Endothelial cell of umbilical vein (primary cell): ENCODE data around the gene CGB2. TPM values are rescaled to one million over a fixed set of nuclear protein-coding genes. Genes with fewer than 3 reads are reported as not detected.

Source experiments
- BruUV-seq: library from RNA; stranded (reverse); fragments of 400-500 nt; replicated peaks from 2 replicates; lab custom pipeline; 2021; lab: Mats Ljungman, UMichigan
- CTCF ChIA-PET: fragments of 300-600, 350-600 bp; sonication (Branson Sonifier 250); formaldehyde crosslinking; loops from one replicate; lab custom pipeline; 2021; ENCODE audit warnings: antibody characterized with exemption, inconsistent platforms; lab: Charles Lee
- POLR2A ChIA-PET: fragments of 300-600, 350-600 bp; sonication (Branson Sonifier 250); formaldehyde crosslinking; loops from one replicate; lab custom pipeline; 2021; ENCODE audit warnings: antibody characterized with exemption, inconsistent platforms; lab: Charles Lee
- DNase-seq: peaks from one replicate; pipeline ENCODE4 v3.0.0-alpha.2; 2011; ENCODE audit warnings: low read depth, low spot score
- FAIRE-seq: peaks from 2 replicates; lab custom pipeline; 2011; peaks lifted over from hg19 to GRCh38; lab: Jason Lieb, UNC
- H2AFZ ChIP-seq: 2 replicates; pipeline ENCODE4 v1.6.0; 2012; ENCODE audit warnings: low read depth, low read length, control low read depth, inconsistent platforms
- H3K27ac ChIP-seq: 2 replicates; pipeline ENCODE4 v1.5.1; 2011; ENCODE audit warnings: low read depth, mild to moderate bottlenecking, control low read depth, low read length, moderate library complexity; ENCODE audit not compliant: insufficient read depth
- H3K27me3 ChIP-seq, 2 experiments: 2 replicates each; pipeline versions ENCODE4 v1.6.0 to v1.6.1; 2011; ENCODE audit warnings: low read length in 2 of 2, mixed read lengths in 1 of 2; ENCODE audit not compliant: control insufficient read depth in 2 of 2, insufficient read depth in 2 of 2
- H3K36me3 ChIP-seq, 2 experiments: 2 replicates in 1 of 2; 3 replicates in 1 of 2; pipeline ENCODE4 v1.5.1; 2011; ENCODE audit warnings: low read length in 2 of 2, mild to moderate bottlenecking in 1 of 2, moderate library complexity in 1 of 2; ENCODE audit not compliant: control insufficient read depth in 2 of 2, insufficient read depth in 2 of 2; ENCODE audit errors: extremely low read depth in 1 of 2
- H3K4me1 ChIP-seq: 3 replicates; pipeline ENCODE4 v1.5.1; 2011; ENCODE audit warnings: mild to moderate bottlenecking, low read length; ENCODE audit not compliant: control insufficient read depth, insufficient read depth; ENCODE audit errors: extremely low read depth
- H3K4me2 ChIP-seq: 2 replicates; pipeline ENCODE4 v1.6.1; 2011; ENCODE audit warnings: low read length, control low read depth, mixed read lengths; ENCODE audit not compliant: insufficient read depth
- H3K4me3 ChIP-seq, 3 experiments: fragments of 200-600 bp in 1 of 3; sonication (generic), shearing (Covaris generic) in 1 of 3; replicated peaks in 1 of 3; 2 replicates each; pipeline ENCODE4 v1.5.1; 2011 to 2016; ENCODE audit warnings: control low read depth in 3 of 3, low read length in 3 of 3, mild to moderate bottlenecking in 2 of 3, inconsistent platforms in 1 of 3, low read depth in 1 of 3, moderate library complexity in 1 of 3; ENCODE audit not compliant: insufficient read depth in 1 of 3
- H3K79me2 ChIP-seq: 2 replicates; pipeline ENCODE4 v1.6.0; 2012; ENCODE audit warnings: low read length, inconsistent platforms; ENCODE audit not compliant: control insufficient read depth, insufficient read depth
- H3K9ac ChIP-seq: replicated peaks from 2 replicates; pipeline ENCODE3; 2011; ENCODE audit warnings: low read length, control low read depth; ENCODE audit not compliant: insufficient read depth; ENCODE audit errors: extremely low read depth
- H3K9me1 ChIP-seq: replicated peaks from 3 replicates; pipeline ENCODE4 v1.6.0; 2011; ENCODE audit warnings: mild to moderate bottlenecking, low read length; ENCODE audit not compliant: control insufficient read depth, insufficient read depth; ENCODE audit errors: extremely low read depth
- H3K9me3 ChIP-seq: replicated peaks from 2 replicates; pipeline ENCODE4 v1.5.1; 2012; ENCODE audit warnings: low read length, inconsistent platforms; ENCODE audit not compliant: control insufficient read depth, insufficient read depth
- H4K20me1 ChIP-seq: replicated peaks from 2 replicates; pipeline ENCODE3; 2011; ENCODE audit warnings: mild to moderate bottlenecking, low read length; ENCODE audit not compliant: control insufficient read depth, insufficient read depth; ENCODE audit errors: extremely low read depth
- EZH2 ChIP-seq: IDR thresholded peaks from 2 replicates; pipeline ENCODE4 v1.6.1; 2012; ENCODE audit warnings: borderline replicate concordance, low read depth, mild to moderate bottlenecking, moderate library complexity, low read length, inconsistent platforms; ENCODE audit not compliant: severe bottlenecking
- FOS ChIP-seq: IDR thresholded peaks from 2 replicates; pipeline ENCODE4 v1.6.1; 2011; ENCODE audit warnings: mild to moderate bottlenecking, low read length, moderate library complexity, borderline replicate concordance; ENCODE audit not compliant: insufficient read depth
- GATA2 ChIP-seq: IDR thresholded peaks from 2 replicates; pipeline ENCODE4 v1.7.0; 2011; ENCODE audit warnings: low read depth, mild to moderate bottlenecking, moderate library complexity, mixed read lengths, low read length; ENCODE audit not compliant: insufficient read length, insufficient read depth
- JUN ChIP-seq: IDR thresholded peaks from 2 replicates; pipeline ENCODE4 v1.6.1; 2011; ENCODE audit warnings: borderline replicate concordance, low read depth; ENCODE audit not compliant: insufficient read length, insufficient read depth
- MAX ChIP-seq: IDR thresholded peaks from 2 replicates; pipeline ENCODE4 v1.6.1; 2011; ENCODE audit not compliant: insufficient read depth, insufficient read length
- MYC ChIP-seq: IDR thresholded peaks from one replicate; pipeline ENCODE4 v1.6.1; 2011; ENCODE audit warnings: mild to moderate bottlenecking, low read depth, low read length
- POLR2A ChIP-seq: IDR thresholded peaks from 2 replicates; pipeline ENCODE4 v1.6.1; 2012; ENCODE audit warnings: low read depth, mild to moderate bottlenecking, control low read depth, low read length
- POLR2AphosphoS5 ChIP-seq: IDR thresholded peaks from 2 replicates; pipeline ENCODE4 v1.6.1; 2012; ENCODE audit warnings: low read depth, mild to moderate bottlenecking, control low read depth, low read length, moderate library complexity; ENCODE audit not compliant: insufficient read depth
- dilution Hi-C: fragments of 300-500 bp; cut with MboI; formaldehyde crosslinking; loops from one replicate; pipeline ENCODE4 v1.15.0; 2019; ENCODE audit warnings: low sequenced_read_pairs; ENCODE audit not compliant: extremely low pct_ligation_motif_present
- intact Hi-C: fragments of 100-400 bp; cut with micrococcal nuclease; formaldehyde crosslinking; loops from one replicate; pipeline ENCODE4 v1.10.0; 2022
- polyA plus RNA-seq, 4 experiments: library from polyadenylated mRNA; depleted of rRNA in 3 of 4; stranded (reverse) in 3 of 4; unstranded in 1 of 4; fragments of >200 nt; gene quantifications; 2 replicates each; pipeline versions ENCODE4 v1.2.1 to v1.2.3, GENCODE V29; 2011 to 2012; ENCODE audit warnings: missing spikeins in 1 of 4
- total RNA-seq: library from RNA; stranded (reverse); gene quantifications from 2 replicates; pipeline ENCODE4 v1.2.3, GENCODE V29; 2021
- TF ChIP-seq, protein P1 (sequence below), 2 donors: IDR thresholded peaks; 1 replicate in 1 of 2; 2 replicates in 1 of 2; pipeline ENCODE4 v1.5.1; 2011; ENCODE audit warnings: low read length in 2 of 2, mild to moderate bottlenecking in 2 of 2, moderate library complexity in 2 of 2, control low read depth in 1 of 2, inconsistent platforms in 1 of 2, low read depth in 1 of 2; ENCODE audit not compliant: insufficient read depth in 1 of 2; ENCODE audit errors: extremely low read depth in 1 of 2

CGB2 gene
- total and polyA plus RNA-seq, 2 donors (not counting 3 experiments of a cell fraction or from before 2014, with no cell fraction given) = not detected

DNA sequence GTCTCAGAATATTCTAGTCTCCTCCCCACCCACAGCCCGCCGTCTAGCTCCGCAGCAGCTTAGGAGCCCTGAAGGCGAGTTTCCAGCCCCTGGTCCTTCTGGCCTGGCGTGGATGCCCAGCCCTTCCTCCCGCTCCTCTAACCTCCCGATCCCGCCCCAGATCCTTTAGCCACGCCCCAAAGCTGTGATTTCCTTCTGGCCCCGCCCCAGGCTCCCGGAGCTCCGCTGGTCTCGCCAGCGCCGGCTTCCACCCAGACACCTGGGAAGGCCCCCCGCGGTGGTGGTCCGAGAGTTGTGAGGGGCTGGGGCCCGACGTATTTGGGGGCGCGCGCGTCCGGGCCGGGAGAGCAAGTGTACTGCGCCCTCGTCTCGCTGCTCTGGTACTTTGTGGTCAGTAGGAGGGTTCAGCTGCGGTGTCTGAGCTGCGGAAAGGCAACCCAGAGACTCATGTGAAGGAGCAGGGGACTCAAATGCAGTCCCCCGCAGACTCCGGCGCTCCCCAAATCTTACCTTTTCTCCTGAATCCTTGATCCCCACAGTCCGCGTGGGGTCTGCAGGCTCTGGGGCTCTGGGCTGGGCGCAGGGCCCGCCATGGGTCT is 26.0 kb downstream of the CGB2 start, which contains the start of gene CGB7:
Gene CGB7, minus strand, starts transcription at position 114 of the 599 bp plus-strand sequence. CDS start 2,374 bp downstream, outside the sequence.
- TF ChIP-seq, protein P1, sequence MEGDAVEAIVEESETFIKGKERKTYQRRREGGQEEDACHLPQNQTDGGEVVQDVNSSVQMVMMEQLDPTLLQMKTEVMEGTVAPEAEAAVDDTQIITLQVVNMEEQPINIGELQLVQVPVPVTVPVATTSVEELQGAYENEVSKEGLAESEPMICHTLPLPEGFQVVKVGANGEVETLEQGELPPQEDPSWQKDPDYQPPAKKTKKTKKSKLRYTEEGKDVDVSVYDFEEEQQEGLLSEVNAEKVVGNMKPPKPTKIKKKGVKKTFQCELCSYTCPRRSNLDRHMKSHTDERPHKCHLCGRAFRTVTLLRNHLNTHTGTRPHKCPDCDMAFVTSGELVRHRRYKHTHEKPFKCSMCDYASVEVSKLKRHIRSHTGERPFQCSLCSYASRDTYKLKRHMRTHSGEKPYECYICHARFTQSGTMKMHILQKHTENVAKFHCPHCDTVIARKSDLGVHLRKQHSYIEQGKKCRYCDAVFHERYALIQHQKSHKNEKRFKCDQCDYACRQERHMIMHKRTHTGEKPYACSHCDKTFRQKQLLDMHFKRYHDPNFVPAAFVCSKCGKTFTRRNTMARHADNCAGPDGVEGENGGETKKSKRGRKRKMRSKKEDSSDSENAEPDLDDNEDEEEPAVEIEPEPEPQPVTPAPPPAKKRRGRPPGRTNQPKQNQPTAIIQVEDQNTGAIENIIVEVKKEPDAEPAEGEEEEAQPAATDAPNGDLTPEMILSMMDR (IDR thresholded peaks at IDR 0.05; ENCODE audit: extremely low read depth in 1 of 2, insufficient read depth in 1 of 2, low read depth in 1 of 2, low read length in 2 of 2) = no peak
- TF ChIP-seq MAX = no peak
- no peak for TF ChIP-seq MYC
- no peak for TF ChIP-seq EZH2
- no peak for TF ChIP-seq POLR2A
- TF ChIP-seq FOS = no peak
- TF ChIP-seq GATA2 = no peak
- no peak for TF ChIP-seq JUN
- no peak for TF ChIP-seq POLR2AphosphoS5
- intact Hi-C loops (loop anchor here (1.0 kb wide), 1 partner anchor 10 kb away; no protein-coding TSS in a partner anchor), dilution Hi-C loops (no loop called here)
- H3K4me3 ChIP-seq = peak within 1 kb of the TSS in 2 of 3 experiments; percentile 30 to 55
- peaks cover 11% of the 10 kb centered on the region for H3K4me1 ChIP-seq
- no peaks in the 10 kb centered on the region for H3K9me3 ChIP-seq
- H3K9me1 ChIP-seq = no peaks in the 10 kb centered on the region
- FAIRE-seq = peak; percentile 87
- no peaks in the 10 kb centered on the region for H3K79me2 ChIP-seq
- no TSS peak for BruUV-seq
- H2AFZ ChIP-seq = peak within 1 kb of the TSS; percentile 91
- DNase-seq = peak; percentile 54
- peak within 1 kb of the TSS; percentile 66 for H3K4me2 ChIP-seq
- no peaks in the 10 kb centered on the region for H3K27me3 ChIP-seq
- no peaks in the 10 kb centered on the region for H4K20me1 ChIP-seq
- ChIA-PET CTCF (interaction anchor here (0.8 to 1.8 kb wide), 10 partner anchors 9 to 168 kb away, joined by 3 to 9 read pairs (median 4); no protein-coding TSS in a partner anchor), POLR2A (interaction anchor here (0.6 kb wide), 1 partner anchor 177 kb away, joined by 3 read pairs; no protein-coding TSS in a partner anchor)
- H3K9ac ChIP-seq = no peak within 1 kb of the TSS
- H3K27ac ChIP-seq = no peak within 1 kb of the TSS
- H3K36me3 ChIP-seq = no peaks in the 10 kb centered on the region
